ENCODE data around the gene PHKG1. TPM values are rescaled to one million over a fixed set of nuclear protein-coding genes. Genes with fewer than 3 reads are reported as not detected.
"Not testable (repeated sequence)": the region's sequence is repeated elsewhere in the genome, so short reads cannot be mapped to it uniquely, and the experiment has no call there.

PHKG1 gene
- total RNA-seq, 6 experiments from 2014 or later, result 0.19 to 0.68 (median 0.30) TPM; not detected in 1

- peaks cover 1% of the 10 kb centered on the region for H3K4me1 Mint-ChIP-seq (ENCODE audit: low read depth)
- H3K36me3 Mint-ChIP-seq (ENCODE audit: low read depth), result no peaks in the 10 kb centered on the region
- H3K4me3 Mint-ChIP-seq, result no peak overlapping the region
- no peaks in the 10 kb centered on the region for H3K9me3 Mint-ChIP-seq
- no peaks in the 10 kb centered on the region; the same call in 1 of the 2 replicates for H3K27me3 Mint-ChIP-seq (ENCODE audit: insufficient read depth)
- H3K27ac Mint-ChIP-seq, result no peak overlapping the region
- no peak for DNase-seq
- no peak for TF ChIP-seq CTCF (IDR thresholded peaks at IDR 0.05)
Observed at GRCh38 chr7:56087445-56087844, 5.3 kb downstream of the PHKG1 start.

GRCh38 chr7:56086761-56087160 lies 6.0 kb downstream of the PHKG1 start:
- no peak overlapping the region for H3K4me3 Mint-ChIP-seq
- H3K27me3 Mint-ChIP-seq (ENCODE audit: insufficient read depth), result no peaks in the 10 kb centered on the region; the same call in 1 of the 2 replicates
- no peak for TF ChIP-seq CTCF (IDR thresholded peaks at IDR 0.05)
- DNase-seq, result no peak
- no peaks in the 10 kb centered on the region; the same call in 1 of the 2 replicates for H3K36me3 Mint-ChIP-seq (ENCODE audit: low read depth)
- H3K4me1 Mint-ChIP-seq (ENCODE audit: low read depth), result no peaks in the 10 kb centered on the region; the same call in 1 of the 2 replicates
- H3K9me3 Mint-ChIP-seq, result no peaks in the 10 kb centered on the region
- H3K27ac Mint-ChIP-seq, result no peak overlapping the region; the same call in 1 of the 2 replicates

GRCh38 chr7:56083150-56083785 lies 9.5 kb downstream of the PHKG1 start:
- Mint-ChIP-seq H3K9me3 (no peaks in the 10 kb centered on the region), H3K4me1 (ENCODE audit: low read depth) (peaks cover 12% of the 10 kb centered on the region), H3K36me3 (ENCODE audit: low read depth) (peaks cover 5% of the 10 kb centered on the region), H3K4me3 (no peak overlapping the region), H3K27me3 (ENCODE audit: insufficient read depth) (peaks cover 3% of the 10 kb centered on the region), H3K27ac (no peak overlapping the region)
- DNase-seq, result no peak
- no peak for TF ChIP-seq CTCF (IDR thresholded peaks at IDR 0.05)

- Mint-ChIP-seq H3K4me3 (no peak overlapping the region), H3K27me3 (ENCODE audit: insufficient read depth) (peaks cover 3% of the 10 kb centered on the region), H3K4me1 (ENCODE audit: low read depth) (peaks cover 14% of the 10 kb centered on the region), H3K27ac (no peak overlapping the region), H3K36me3 (ENCODE audit: low read depth) (peaks cover 6% of the 10 kb centered on the region), H3K9me3 (no peaks in the 10 kb centered on the region)
- TF ChIP-seq CTCF (IDR thresholded peaks at IDR 0.05), result no peak
- DNase-seq, result no peak
Observed at GRCh38 chr7:56081626-56082340, 11.0 kb downstream of the PHKG1 start.

- Mint-ChIP-seq H3K36me3 (ENCODE audit: low read depth) (peaks cover 11% of the 10 kb centered on the region), H3K4me1 (ENCODE audit: low read depth) (peaks cover 20% of the 10 kb centered on the region)
- not testable (repeated sequence) for H3K9me3 Mint-ChIP-seq; H3K27ac Mint-ChIP-seq; H3K4me3 Mint-ChIP-seq; DNase-seq; H3K27me3 Mint-ChIP-seq (ENCODE audit: insufficient read depth)
Observed at GRCh38 chr7:56080726-56081435, 11.9 kb downstream of the PHKG1 start.
